ENCODE measurements around the gene GIT1. TPM values are rescaled to one million over a fixed set of nuclear protein-coding genes. Genes with fewer than 3 reads are reported as not detected.

GIT1 gene
- total RNA-seq, 1 experiment from 2014 or later = 46.5 TPM

DNA sequence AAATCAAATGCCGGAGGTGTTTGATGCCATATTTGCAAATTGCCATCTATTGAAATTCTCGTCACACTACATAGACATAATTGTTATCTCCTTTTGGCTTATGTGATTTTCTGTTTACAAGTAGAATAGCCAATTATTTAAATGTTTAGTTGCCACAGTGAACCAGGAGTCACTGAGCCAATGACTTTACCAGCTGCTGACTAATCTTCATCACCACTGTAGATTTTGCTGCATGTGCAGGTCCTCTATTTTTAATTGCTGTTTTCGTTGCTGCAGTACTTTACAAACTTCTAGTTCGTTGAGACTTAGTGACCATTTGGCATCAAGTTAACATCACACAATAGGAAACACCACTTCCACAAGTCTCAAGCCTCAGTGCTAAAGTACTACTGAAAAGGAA, 45.4 kb downstream of the GIT1 start:
- H3K27ac Mint-ChIP-seq (ENCODE audit: unreplicated experiment) = no peak overlapping the region
- no peaks in the 10 kb centered on the region for H3K36me3 ChIP-seq (ENCODE audit: control insufficient read depth, insufficient read depth, low read length)
- BruUV-seq (replicated peaks) = no TSS peak

DNA sequence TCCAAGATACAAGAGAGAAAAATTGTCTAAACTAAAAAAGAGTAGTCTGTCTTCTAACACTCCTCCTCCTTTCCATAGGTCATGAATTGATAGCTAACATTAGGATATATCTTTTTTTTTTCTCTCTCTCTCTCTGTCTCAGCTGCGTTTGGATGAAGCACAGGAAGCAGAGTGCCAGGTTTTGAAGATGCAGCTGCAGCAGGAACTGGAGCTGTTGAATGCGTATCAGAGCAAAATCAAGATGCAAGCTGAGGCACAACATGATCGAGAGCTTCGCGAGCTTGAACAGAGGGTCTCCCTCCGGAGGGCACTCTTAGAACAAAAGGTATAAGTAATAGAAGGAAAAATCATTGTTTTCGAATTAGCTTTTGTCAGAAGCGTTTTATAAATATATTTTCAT, 55.5 kb downstream of the GIT1 start:
- Histone ChIP-seq H3K4me1 (no peaks in the 10 kb centered on the region), H3K36me3 (ENCODE audit: control insufficient read depth, insufficient read depth, low read length) (peaks cover 2% of the 10 kb centered on the region; the same call in 1 of the 2 replicates), H3K27me3 (replicated peaks; ENCODE audit: control insufficient read depth, insufficient read depth, low read length) (no peaks in the 10 kb centered on the region), H3K9me3 (no peaks in the 10 kb centered on the region), H3K4me3 (ENCODE audit: low read depth, low read length) (no peak overlapping the region)
- intact Hi-C loops (cut with micrococcal nuclease; ENCODE audit: unreplicated experiment) = loop anchor here (10.0 kb wide), 1 partner anchor 61 kb away; the partner anchor contains the start of gene ANKRD13B
- Mint-ChIP-seq H3K27me3 (ENCODE audit: insufficient read depth, unreplicated experiment) (no peaks in the 10 kb centered on the region), H3K4me1 (ENCODE audit: low read depth, unreplicated experiment) (no peaks in the 10 kb centered on the region), H3K36me3 (ENCODE audit: insufficient read depth, unreplicated experiment) (peaks cover 94% of the 10 kb centered on the region), H3K9me3 (ENCODE audit: unreplicated experiment) (no peaks in the 10 kb centered on the region), H3K27ac (ENCODE audit: unreplicated experiment) (no peak overlapping the region), H3K4me3 (ENCODE audit: unreplicated experiment) (no peak overlapping the region)
- DNase-seq = no peak
- BruUV-seq (replicated peaks) = no TSS peak
- ChIA-PET POLR2A (no interaction called here), CTCF (interaction anchor here (0.7 to 4.7 kb wide), 3 partner anchors 59 to 189 kb away, joined by 3 to 23 read pairs (median 4); no protein-coding TSS in a partner anchor)
- TF ChIP-seq, protein P1, sequence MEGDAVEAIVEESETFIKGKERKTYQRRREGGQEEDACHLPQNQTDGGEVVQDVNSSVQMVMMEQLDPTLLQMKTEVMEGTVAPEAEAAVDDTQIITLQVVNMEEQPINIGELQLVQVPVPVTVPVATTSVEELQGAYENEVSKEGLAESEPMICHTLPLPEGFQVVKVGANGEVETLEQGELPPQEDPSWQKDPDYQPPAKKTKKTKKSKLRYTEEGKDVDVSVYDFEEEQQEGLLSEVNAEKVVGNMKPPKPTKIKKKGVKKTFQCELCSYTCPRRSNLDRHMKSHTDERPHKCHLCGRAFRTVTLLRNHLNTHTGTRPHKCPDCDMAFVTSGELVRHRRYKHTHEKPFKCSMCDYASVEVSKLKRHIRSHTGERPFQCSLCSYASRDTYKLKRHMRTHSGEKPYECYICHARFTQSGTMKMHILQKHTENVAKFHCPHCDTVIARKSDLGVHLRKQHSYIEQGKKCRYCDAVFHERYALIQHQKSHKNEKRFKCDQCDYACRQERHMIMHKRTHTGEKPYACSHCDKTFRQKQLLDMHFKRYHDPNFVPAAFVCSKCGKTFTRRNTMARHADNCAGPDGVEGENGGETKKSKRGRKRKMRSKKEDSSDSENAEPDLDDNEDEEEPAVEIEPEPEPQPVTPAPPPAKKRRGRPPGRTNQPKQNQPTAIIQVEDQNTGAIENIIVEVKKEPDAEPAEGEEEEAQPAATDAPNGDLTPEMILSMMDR (IDR thresholded peaks at IDR 0.05; ENCODE audit: insufficient read depth in 1 of 2, low read depth in 1 of 2, low read length in 1 of 2, severe bottlenecking in 1 of 2, unreplicated experiment in 1 of 2) = no peak

More for the DNA sequence above, 45.4 kb downstream of the GIT1 start:
- POLR2A ChIA-PET = no interaction called here
- no peak for DNase-seq
- H3K4me1 Mint-ChIP-seq (ENCODE audit: low read depth, unreplicated experiment) = no peaks in the 10 kb centered on the region
- H3K27me3 Mint-ChIP-seq (ENCODE audit: insufficient read depth, unreplicated experiment) = no peaks in the 10 kb centered on the region
- H3K4me3 Mint-ChIP-seq (ENCODE audit: unreplicated experiment) = no peak overlapping the region
- Histone ChIP-seq H3K27me3 (replicated peaks; ENCODE audit: control insufficient read depth, insufficient read depth, low read length) (no peaks in the 10 kb centered on the region), H3K4me3 (ENCODE audit: low read depth, low read length) (no peak overlapping the region), H3K4me1 (no peaks in the 10 kb centered on the region), H3K9me3 (no peaks in the 10 kb centered on the region)
- peaks cover 80% of the 10 kb centered on the region for H3K36me3 Mint-ChIP-seq (ENCODE audit: insufficient read depth, unreplicated experiment)
- TF ChIP-seq, protein P1 (IDR thresholded peaks at IDR 0.05; ENCODE audit: insufficient read depth in 1 of 2, low read depth in 1 of 2, low read length in 1 of 2, severe bottlenecking in 1 of 2, unreplicated experiment in 1 of 2) = no peak
- CTCF ChIA-PET = no interaction called here
- no peaks in the 10 kb centered on the region for H3K9me3 Mint-ChIP-seq (ENCODE audit: unreplicated experiment)
- intact Hi-C loops (cut with micrococcal nuclease; ENCODE audit: unreplicated experiment) = no loop called here

DNA sequence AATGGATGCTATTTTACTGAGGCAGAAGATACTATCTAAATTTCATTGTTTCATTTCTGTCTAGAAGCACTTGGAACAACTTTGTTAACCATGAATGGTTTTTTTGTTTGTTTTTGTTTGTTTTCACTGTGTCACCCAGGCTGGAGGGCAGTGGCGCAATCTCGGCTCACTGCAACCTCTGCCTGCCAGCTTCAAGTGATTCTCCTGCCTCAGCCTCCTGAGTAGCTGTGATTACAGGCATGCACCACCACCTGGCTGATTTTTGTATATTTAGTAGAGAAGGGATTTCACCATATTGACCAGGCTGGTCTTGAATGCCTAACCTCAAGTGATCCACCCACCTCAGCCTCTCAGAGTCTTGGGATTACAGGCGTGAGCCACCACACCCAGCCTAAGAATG, 63.1 kb downstream of the GIT1 start:
- Histone ChIP-seq H3K36me3 (ENCODE audit: control insufficient read depth, insufficient read depth, low read length) (0 out of 2 replicates have a peak, but pooled peaks cover 2% of the 10 kb centered on the region), H3K4me1 (no peaks in the 10 kb centered on the region), H3K4me3 (ENCODE audit: low read depth, low read length) (no peak overlapping the region), H3K9me3 (no peaks in the 10 kb centered on the region; the same call in 1 of the 2 replicates), H3K27me3 (replicated peaks; ENCODE audit: control insufficient read depth, insufficient read depth, low read length) (no peaks in the 10 kb centered on the region)
- Mint-ChIP-seq H3K4me3 (ENCODE audit: unreplicated experiment) (no peak overlapping the region), H3K27me3 (ENCODE audit: insufficient read depth, unreplicated experiment) (no peaks in the 10 kb centered on the region), H3K4me1 (ENCODE audit: low read depth, unreplicated experiment) (no peaks in the 10 kb centered on the region), H3K9me3 (ENCODE audit: unreplicated experiment) (no peaks in the 10 kb centered on the region), H3K36me3 (ENCODE audit: insufficient read depth, unreplicated experiment) (peaks cover 72% of the 10 kb centered on the region), H3K27ac (ENCODE audit: unreplicated experiment) (no peak overlapping the region)
- no TSS peak for BruUV-seq (replicated peaks)
- CTCF ChIA-PET = interaction anchor here (1.6 kb wide), 1 partner anchor 156 kb away, joined by 7 read pairs; no protein-coding TSS in a partner anchor
- intact Hi-C loops (cut with micrococcal nuclease; ENCODE audit: unreplicated experiment) = no loop called here
- TF ChIP-seq, protein P1 (IDR thresholded peaks at IDR 0.05; ENCODE audit: insufficient read depth in 1 of 2, low read depth in 1 of 2, low read length in 1 of 2, severe bottlenecking in 1 of 2, unreplicated experiment in 1 of 2) = no peak
- POLR2A ChIA-PET = no interaction called here
- DNase-seq = peak in 1 of 2 experiments; percentile 35
